ENCODE results near the gene TNRC6B.

DNA sequence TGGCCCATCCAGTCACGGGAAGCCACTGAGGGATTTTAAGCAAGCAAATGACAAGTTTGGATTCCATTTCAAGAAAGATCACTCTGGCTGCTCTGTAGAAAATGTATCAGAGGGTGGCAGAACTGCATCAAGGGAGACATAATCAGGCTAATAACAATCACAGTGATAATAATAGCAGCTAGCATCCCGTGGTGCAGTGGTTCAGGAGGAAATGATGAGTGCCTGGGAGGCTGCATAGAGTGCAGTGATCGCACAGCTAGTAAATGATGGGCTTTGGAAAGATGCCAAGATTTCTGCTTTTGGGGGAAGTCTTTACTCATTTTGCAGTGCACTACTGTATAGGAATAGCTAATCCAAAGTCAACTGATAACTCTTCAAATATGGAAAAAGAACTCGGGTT is 35.8 kb downstream of the TNRC6B start:
- TF ChIP-seq, protein P1, sequence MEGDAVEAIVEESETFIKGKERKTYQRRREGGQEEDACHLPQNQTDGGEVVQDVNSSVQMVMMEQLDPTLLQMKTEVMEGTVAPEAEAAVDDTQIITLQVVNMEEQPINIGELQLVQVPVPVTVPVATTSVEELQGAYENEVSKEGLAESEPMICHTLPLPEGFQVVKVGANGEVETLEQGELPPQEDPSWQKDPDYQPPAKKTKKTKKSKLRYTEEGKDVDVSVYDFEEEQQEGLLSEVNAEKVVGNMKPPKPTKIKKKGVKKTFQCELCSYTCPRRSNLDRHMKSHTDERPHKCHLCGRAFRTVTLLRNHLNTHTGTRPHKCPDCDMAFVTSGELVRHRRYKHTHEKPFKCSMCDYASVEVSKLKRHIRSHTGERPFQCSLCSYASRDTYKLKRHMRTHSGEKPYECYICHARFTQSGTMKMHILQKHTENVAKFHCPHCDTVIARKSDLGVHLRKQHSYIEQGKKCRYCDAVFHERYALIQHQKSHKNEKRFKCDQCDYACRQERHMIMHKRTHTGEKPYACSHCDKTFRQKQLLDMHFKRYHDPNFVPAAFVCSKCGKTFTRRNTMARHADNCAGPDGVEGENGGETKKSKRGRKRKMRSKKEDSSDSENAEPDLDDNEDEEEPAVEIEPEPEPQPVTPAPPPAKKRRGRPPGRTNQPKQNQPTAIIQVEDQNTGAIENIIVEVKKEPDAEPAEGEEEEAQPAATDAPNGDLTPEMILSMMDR (IDR thresholded peaks at IDR 0.05) = no peak
- no peak for TF ChIP-seq POLR2A (IDR thresholded peaks at IDR 0.05)
